GM13977 (cell line): ENCODE measurements around the gene ENTPD8.

Source experiments
- DNase-seq: peaks from one replicate; pipeline ENCODE4 v3.0.0; 2012; ENCODE audit warnings: low spot score
- CTCF ChIP-seq: IDR thresholded peaks from 2 replicates; pipeline ENCODE4 v1.5.1; 2012; ENCODE audit warnings: mild to moderate bottlenecking, control low read depth; ENCODE audit not compliant: insufficient read depth; ENCODE audit errors: extremely low read depth, missing control alignments
- in situ Hi-C: fragments of 300-500 bp; cut with MboI; formaldehyde crosslinking; loops from one replicate; pipeline ENCODE4 v1.12.0; 2022; ENCODE audit warnings: low sequenced_read_pairs, low pct_unique_long_range_greater_than_20kb, mixed read lengths, inconsistent platforms; ENCODE audit not compliant: unreplicated experiment

Gene ENTPD8

GRCh38 chr9:137393176-137394150 is 47.7 kb downstream of the ENTPD8 start:
- no peak for TF ChIP-seq CTCF
- no peak for DNase-seq
- in situ Hi-C loops: no loop called here

- no peak for DNase-seq
- in situ Hi-C loops: no loop called here
- TF ChIP-seq CTCF: no peak
Measured at GRCh38 chr9:137392232-137393007, 48.7 kb downstream of the ENTPD8 start.

- DNase-seq: no peak
- in situ Hi-C loops: no loop called here
- no peak for TF ChIP-seq CTCF
Measured at GRCh38 chr9:137391411-137391754, 49.8 kb downstream of the ENTPD8 start.

GRCh38 chr9:137390553-137391410 is 50.4 kb downstream of the ENTPD8 start:
- no peak for DNase-seq
- no peak for TF ChIP-seq CTCF
- in situ Hi-C loops: no loop called here

GRCh38 chr9:137389428-137389746 is 51.8 kb downstream of the ENTPD8 start:
- in situ Hi-C loops: no loop called here
- DNase-seq: no peak
- no peak for TF ChIP-seq CTCF
